HG02840 (cell line): ENCODE results near the gene ZFHX2.

Experiments used
- ATAC-seq: cut with Tn5 transposase; IDR thresholded peaks from one replicate; pipeline ENCODE4 v1.9.1; 2021; ENCODE audit warnings: mild to moderate bottlenecking, moderate library complexity, moderate number of reproducible peaks; ENCODE audit not compliant: unreplicated experiment, low FRiP score

ZFHX2 gene

DNA sequence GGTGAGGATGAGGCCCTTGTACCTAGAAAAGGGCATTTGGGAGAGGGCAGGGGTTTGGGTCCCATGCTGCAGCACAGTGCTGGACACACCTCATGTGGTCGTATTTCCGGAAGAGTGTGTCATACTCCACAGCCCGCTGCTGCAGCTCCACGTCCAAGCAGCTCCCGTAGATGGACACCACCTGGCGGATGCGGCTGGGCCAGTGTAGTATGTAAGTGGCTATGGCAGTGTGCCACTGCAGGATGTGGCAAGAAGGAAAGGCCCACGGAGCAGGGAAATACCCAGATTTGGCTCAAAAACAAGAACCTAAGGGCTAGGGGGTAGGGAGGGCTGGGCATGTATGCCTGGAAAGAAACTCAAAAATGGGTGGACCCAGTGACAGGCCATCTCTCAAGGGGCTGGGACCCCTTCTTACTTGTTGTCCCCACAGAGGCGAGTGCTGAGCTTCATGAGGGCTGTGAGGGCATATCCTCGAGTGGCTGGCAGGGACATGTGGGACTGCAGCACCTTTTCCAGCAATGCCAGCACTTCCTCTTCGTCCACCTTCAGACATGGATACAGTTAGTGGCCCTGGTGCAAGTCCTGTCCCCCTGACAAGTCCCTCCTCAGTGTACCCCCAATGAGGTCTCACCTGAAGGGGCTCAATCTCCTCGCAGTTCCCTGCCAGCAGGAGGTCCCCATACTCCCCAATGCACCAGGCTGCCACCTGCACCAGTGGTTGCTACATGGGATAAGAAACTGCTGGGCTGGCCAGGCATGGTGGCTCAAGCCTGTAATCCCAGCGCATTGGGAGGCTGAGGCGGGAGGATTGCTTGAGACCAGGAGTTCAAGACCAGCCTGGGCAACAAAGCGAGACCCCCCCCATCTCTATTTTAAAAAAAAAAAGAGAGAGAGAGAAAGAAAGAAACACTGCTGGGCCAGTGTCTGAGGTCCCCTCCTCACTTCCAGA, 10.6 kb upstream of the ZFHX2 start:
- ATAC-seq: no peak

GRCh38 chr14:23561259-23561658, 9.7 kb upstream of the ZFHX2 start:
- no peak for ATAC-seq

DNA sequence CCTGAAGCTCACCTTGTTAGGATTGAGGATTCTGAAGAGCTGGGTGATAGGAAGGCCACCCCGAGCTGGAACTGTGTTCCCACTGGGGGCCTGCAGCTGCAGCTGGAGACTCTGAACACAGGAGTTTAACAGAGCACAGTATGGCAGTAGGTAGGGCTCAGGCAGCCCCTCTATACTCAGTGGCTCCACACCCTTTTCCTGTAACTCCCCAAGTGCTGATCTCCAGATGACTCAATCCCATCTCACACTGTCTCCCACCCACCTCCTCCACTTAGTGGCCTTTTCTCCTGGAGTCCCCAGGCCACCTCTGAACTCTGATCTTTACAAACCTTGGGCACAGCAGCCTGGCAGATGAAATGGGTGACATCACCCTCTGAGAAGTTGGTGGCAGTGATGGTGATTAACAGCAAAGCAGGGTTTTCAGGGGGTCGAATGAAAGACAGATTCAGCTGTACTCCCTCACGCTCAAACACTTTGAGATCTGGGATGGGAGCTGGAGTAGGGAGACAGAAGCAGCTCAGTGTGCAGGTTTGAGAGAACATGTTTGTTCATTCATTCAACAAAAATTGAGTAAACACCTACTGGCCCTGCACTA, 8.5 kb upstream of the ZFHX2 start:
- no peak for ATAC-seq

DNA sequence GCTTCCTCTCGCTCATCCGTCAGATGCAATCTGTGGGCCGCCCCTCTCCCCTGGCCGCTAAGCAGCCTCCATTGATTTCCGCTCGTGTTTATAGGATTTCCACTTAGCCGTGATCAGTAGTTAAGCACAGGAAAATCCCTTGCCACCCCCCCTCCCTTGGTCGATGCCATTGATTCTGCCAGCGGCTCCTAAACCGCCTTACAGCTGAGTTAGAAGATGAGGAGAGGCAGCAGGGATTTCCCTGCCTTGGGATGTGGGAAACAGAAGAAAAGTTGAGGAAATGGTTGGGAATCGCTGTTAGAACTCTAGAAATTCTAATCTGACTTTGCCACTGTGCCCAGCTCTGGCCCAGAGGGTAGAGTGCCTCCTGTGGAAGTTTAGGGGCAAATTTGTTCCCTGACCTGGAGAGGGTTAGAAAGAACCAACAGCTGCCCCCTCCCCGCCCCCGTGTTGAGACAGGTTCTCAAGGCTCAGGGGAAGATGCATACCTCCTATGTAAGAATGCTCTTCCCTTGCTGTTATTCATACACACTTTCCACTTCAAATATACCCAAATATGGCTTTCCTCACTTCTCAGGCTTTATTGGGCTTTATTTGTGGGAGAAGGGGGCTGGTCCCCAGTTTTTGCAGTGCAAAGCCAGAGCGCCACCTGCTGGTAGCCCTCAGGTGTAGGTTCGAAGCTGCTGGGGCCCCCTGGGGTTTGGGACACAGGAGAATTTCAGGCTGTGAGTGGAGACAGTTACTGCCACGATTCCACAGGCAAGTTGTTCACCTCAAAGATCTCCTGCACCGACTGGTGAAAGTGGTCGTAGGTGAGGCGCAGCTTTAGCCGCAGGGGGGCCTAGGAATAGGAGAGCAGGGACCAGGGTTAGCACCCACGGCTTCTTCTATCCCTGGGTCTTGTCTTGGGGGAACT, 7.7 kb upstream of the ZFHX2 start:
- no peak for ATAC-seq

GRCh38 chr14:23558346-23559009, 6.9 kb upstream of the ZFHX2 start:
- ATAC-seq: no peak

DNA sequence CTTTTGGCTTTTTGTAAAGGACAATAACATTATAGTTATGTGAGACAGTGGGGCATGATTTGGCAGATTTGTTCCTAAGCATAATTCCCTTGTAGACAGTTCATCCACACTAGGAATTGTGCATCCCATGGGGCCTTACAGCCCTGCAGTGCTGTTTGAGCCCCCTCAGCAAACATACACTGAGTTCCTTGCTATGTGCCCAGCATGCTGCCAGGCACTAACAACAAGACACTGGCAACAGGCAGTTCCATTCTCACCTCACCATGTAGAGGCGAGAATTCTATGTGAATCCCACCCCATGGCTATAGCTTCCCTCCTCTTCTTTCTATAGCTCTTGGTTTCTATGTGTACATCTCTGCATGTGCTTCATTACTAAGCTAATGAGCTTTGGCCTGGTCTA, 6.4 kb upstream of the ZFHX2 start:
- ATAC-seq: no peak

DNA sequence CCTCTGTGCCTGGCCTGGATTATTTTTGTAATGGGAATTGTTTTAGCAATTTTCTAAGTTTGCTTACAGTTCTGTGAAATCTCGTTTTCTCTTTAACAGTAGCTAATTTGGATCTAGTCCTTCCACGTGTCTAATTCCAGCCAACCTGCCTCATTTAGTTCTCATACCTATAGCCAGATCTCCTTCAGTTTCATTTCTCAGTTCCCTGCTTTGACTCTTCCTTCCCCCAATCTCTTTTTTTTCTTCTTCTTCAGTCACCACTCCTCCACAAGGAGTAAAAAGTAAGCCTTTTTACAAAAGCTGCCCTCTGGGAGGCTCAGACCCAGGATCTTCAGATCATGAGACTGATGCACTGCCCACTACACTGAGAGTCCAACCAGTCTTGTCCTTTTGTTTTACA, 6.0 kb upstream of the ZFHX2 start:
- ATAC-seq: no peak

DNA sequence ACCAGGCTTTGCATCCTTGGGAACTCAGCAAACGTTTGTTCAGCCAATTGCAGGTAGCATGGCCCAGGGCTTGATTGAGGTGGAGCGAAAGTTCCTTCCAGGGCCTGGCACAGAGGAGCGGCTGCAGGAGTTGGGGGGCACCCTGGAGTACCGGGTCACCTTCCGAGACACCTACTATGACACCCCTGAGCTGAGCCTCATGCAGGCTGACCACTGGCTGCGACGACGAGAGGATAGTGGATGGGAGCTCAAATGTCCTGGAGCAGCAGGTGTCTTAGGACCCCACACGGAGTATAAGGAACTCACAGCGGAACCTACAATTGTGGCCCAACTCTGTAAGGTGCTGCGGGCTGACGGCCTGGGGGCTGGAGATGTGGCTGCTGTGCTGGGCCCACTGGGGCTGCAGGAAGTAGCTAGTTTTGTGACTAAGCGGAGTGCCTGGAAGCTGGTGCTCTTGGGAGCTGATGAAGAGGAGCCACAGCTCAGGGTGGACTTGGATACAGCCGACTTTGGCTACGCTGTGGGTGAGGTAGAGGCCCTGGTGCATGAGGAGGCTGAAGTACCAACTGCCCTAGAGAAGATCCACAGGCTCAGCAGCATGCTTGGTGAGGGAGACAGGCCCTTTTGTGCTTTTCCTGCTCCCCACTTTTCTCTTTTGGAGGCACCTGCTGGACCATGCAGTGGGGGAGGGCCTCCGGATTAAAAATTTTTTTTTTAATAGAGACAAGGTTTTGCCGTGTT, 5.3 kb upstream of the ZFHX2 start:
- ATAC-seq: no peak

DNA sequence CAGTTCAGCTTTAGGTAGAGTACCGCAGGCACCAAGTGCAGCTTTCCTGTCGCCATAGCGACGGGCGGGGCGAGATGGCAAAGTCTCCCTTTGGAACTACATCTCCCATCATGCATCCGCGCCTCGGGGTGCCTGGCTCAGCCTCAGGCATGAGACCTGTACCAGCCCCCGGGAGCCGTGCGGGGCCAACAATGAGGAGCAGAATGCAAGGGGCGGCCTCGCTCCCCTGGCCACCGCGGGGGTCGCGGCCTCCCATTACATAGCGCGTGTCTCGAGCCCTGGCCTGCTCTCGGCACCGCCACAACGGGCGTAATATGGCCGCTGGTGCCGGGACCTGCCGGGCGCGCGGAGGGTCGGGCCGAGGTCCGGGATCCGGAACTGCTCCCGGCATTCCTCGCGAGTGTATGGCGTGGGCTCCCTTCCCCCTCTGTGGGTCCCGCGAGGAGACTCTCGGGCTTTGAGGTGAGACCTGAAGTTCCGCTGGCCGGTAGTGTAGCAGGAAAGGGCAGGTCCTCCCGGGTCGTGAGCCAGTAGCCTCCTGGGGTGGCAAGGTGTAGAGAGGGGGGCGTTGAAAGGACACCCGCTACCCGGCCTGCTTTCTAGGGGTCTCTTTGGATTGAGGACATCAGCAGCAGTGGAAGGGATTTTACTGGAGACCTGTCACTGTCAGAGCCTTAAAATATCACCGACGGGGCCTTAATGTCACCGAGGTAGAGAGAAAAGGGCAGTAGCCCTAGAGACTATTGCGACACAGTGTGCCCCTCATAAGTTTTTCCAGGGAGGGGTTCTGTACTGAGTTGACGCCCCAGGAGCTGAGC, 4.5 kb upstream of the ZFHX2 start, which contains the start of gene THTPA:
Gene THTPA, plus strand, starts transcription at position 390 of the 818 bp plus-strand sequence. CDS start 487 bp downstream, outside the sequence.
- peak; percentile 85 for ATAC-seq

DNA sequence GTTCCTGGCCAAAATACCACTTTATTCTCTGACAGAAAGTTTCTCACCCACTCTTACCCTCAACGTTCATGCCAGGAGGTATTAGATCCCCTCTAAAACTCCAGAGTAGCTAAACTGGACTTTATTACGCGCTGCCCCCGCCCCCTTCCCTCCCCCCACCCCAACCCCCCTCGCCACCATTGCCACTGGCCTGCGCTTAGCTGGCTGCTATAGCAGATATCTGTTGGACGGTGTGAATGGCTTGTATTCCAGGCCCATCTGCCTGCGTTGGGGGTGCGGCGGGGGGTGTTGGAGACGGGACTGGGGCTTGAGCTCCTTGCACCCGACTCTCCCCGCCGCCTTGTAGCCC, 3.9 kb upstream of the ZFHX2 start:
- no peak for ATAC-seq

- no peak for ATAC-seq
These were observed 726 bp downstream of the ZFHX2 start for GRCh38 chr14:23550812-23551265.

GRCh38 chr14:23550131-23550811, 1.3 kb downstream of the ZFHX2 start:
- no peak for ATAC-seq

DNA sequence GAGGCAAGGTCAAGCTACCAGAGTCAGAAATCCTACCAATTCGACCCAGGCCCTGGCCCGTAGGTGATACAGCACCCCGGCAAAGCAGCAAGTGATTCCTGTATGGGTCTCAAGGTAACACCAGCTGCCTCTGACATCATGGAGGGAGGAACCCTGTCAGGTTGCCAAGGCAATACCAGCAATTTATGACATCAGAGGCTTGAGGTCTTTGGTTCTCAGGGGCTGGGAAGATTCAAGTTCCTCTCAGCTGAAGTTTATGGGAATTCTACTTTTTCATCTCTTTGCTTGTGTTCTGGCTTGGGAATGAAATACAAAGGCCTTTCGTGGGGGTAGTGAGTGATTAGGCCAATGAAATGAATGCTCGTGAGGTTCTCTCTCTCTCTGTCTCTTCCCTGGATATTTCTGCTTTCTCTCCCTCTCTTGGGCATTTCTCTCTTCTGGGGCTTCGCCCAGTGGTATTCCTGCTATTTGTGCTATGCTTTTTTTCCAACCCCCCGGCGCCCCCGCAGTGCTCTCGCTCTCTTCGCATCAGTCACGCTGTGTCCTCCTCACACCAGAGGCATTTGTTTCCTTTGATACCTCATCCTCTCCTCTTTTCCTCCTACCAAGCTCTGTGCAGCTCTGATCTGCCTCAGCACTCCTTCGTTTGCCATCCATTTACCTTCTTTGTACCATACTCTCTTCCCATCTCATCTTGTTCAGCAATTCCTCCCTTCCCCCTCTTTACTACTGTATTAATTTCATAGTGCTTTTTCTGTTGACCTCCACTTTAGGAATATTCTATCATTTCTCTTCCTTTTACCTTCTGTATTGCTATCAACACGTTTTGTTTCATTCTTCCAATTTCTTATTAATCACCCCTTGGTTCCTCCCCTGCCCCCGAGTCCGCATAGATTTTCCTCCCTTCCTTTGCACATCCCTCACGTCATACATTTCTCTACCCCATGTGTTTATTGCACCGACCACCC, 2.9 kb downstream of the ZFHX2 start:
- ATAC-seq: no peak

DNA sequence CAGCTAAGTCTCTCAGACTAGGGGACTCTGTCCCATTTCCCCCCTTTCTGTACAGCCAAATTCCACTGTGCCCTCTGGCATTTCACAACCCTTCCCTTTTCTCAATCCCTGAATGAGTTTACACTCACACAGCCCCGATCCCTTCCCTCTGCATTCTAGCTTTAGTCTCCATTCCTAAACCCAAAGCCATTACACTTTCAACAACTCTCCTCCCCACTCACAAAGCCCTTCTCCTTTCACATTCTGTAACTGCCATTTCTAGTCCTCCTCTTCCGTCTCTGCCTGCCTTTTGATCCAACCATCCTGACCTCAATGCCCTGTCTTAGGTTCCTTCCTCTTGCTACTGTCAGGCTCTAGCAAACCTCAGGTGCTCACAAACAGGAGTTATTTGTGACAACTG, 3.6 kb downstream of the ZFHX2 start:
- ATAC-seq: no peak

GRCh38 chr14:23546450-23547035, 5.0 kb downstream of the ZFHX2 start:
- no peak for ATAC-seq

GRCh38 chr14:23545740-23546365, 5.7 kb downstream of the ZFHX2 start:
- no peak for ATAC-seq
